H1 (cell line): Measurements from ENCODE around the gene SPAST. TPM values are rescaled to one million over a fixed set of nuclear protein-coding genes. Genes with fewer than 3 reads are reported as not detected.

Experiments used
- BRCA1 ChIP-seq: IDR thresholded peaks from 2 replicates; pipeline ENCODE4 v1.6.1; 2012; ENCODE audit warnings: low read depth, low read length, improper control_type of control experiment
- CBX5 ChIP-seq: fragments of 300-800, 300-1000 bp; sonication (generic); IDR thresholded peaks from 2 replicates; pipeline ENCODE4 v1.7.1; 2016; ENCODE audit warnings: antibody characterized with exemption, low read length, low read depth
- CHD1 ChIP-seq: IDR thresholded peaks from 2 replicates; pipeline ENCODE4 v1.6.1; 2012; ENCODE audit warnings: low read depth, low read length, improper control_type of control experiment
- CHD2 ChIP-seq: IDR thresholded peaks from 2 replicates; pipeline ENCODE4 v1.6.1; 2012; ENCODE audit warnings: low read length, improper control_type of control experiment
- CHD7 ChIP-seq: fragments of 300-600 bp; sonication (generic); IDR thresholded peaks from 2 replicates; pipeline ENCODE4 v1.7.1; 2012; ENCODE audit warnings: low read length, moderate library complexity, mild to moderate bottlenecking, inconsistent platforms; ENCODE audit not compliant: insufficient replicate concordance
- EGR1 ChIP-seq: IDR thresholded peaks from 2 replicates; pipeline ENCODE4 v1.6.1; 2011; ENCODE audit warnings: low read depth, low read length, borderline replicate concordance
- JUND ChIP-seq: IDR thresholded peaks from 2 replicates; pipeline ENCODE4 v1.6.1; 2011; ENCODE audit warnings: mild to moderate bottlenecking, improper control_type of control experiment, low read length
- MAFK ChIP-seq: IDR thresholded peaks from 2 replicates; pipeline ENCODE4 v1.6.1; 2012; ENCODE audit warnings: low read depth, mild to moderate bottlenecking, improper control_type of control experiment, low read length
- NRF1 ChIP-seq: IDR thresholded peaks from 2 replicates; pipeline ENCODE4 v1.6.1; 2011; ENCODE audit warnings: mild to moderate bottlenecking, low read depth, low read length, improper control_type of control experiment
- SIRT6 ChIP-seq: IDR thresholded peaks from one replicate; pipeline ENCODE4 v1.7.1; 2012; ENCODE audit warnings: low read length, inconsistent platforms
- SIX5 ChIP-seq: IDR thresholded peaks from 2 replicates; pipeline ENCODE4 v1.6.1; 2011; ENCODE audit warnings: mild to moderate bottlenecking, low read depth, low read length
- SP1 ChIP-seq: IDR thresholded peaks from 2 replicates; pipeline ENCODE4 v1.6.1; 2011; ENCODE audit warnings: low read depth, low read length
- SUZ12 ChIP-seq: fragments of 200-600 bp; sonication (generic); IDR thresholded peaks from 2 replicates; pipeline ENCODE4 v1.6.1; 2012; ENCODE audit warnings: mild to moderate bottlenecking, inconsistent platforms, low read length, moderate library complexity, mixed read lengths
- TBP ChIP-seq: IDR thresholded peaks from 2 replicates; pipeline ENCODE4 v1.6.1; 2011; ENCODE audit warnings: low read depth, low read length, improper control_type of control experiment
- polyA plus RNA-seq, 7 experiments: library from polyadenylated mRNA; depleted of rRNA in 3 of 7; stranded (reverse) in 5 of 7; unstranded in 2 of 7; fragments of >200 nt in 5 of 7; fragments of 200-250 nt in 2 of 7; gene quantifications; 1 replicate in 5 of 7; 2 replicates in 1 of 7; 4 replicates in 1 of 7; pipeline versions ENCODE4 v1.2.1 to v1.2.3, GENCODE V29; 2011 to 2013; ENCODE audit warnings: missing spikeins in 2 of 7, mixed read lengths in 2 of 7
- total RNA-seq: library from RNA; stranded (reverse); fragmentation: NEBNext Ultra II Directional; extraction: Animal tissue kit (Norgen Biotek cat#: 25700); gene quantifications from 2 replicates; pipeline ENCODE4 v1.2.1, GENCODE V29; 2021

The SPAST gene
- total and polyA plus RNA-seq, 2 of the 8 experiments (the other 6 are each of a cell fraction or from before 2014, with no cell fraction given) = 4.4 to 36.0 TPM

GRCh38 chr2:32119161-32119560, 55.8 kb downstream of the SPAST start (continued):
- TF ChIP-seq CHD7 = no peak
- TF ChIP-seq BRCA1 = no peak
- no peak for TF ChIP-seq SP1
- no peak for TF ChIP-seq JUND
- no peak for TF ChIP-seq SIRT6
- no peak for TF ChIP-seq CHD1
- no peak for TF ChIP-seq SUZ12
- TF ChIP-seq TBP = no peak
- no peak for TF ChIP-seq MAFK
- TF ChIP-seq EGR1 = no peak
- no peak for TF ChIP-seq CBX5
- no peak for TF ChIP-seq SIX5
- TF ChIP-seq NRF1 = no peak
- no peak for TF ChIP-seq CHD2
